ENCODE measurements around the gene MGAT5B. TPM values are rescaled to one million over a fixed set of nuclear protein-coding genes. Genes with fewer than 3 reads are reported as not detected.
A peak's percentile ranks its signal among the peaks of the same experiment; 100 is the strongest.

MGAT5B gene
- total and polyA plus RNA-seq, 2 experiments from 2014 or later = 0.11 to 0.16 TPM

GRCh38 chr17:76868669-76869495 is 678 bp downstream of the MGAT5B start:
- Histone ChIP-seq H3K9me3 (ENCODE audit: low read depth) (no peaks in the 10 kb centered on the region), H3K9me2 (ENCODE audit: insufficient read depth) (no peaks in the 10 kb centered on the region), H3K27ac (no peak overlapping the region), H3K4me3 (no peak overlapping the region), H4K20me1 (ENCODE audit: insufficient read depth) (no peaks in the 10 kb centered on the region), H3K9ac (no peak overlapping the region), H3K36me3 (ENCODE audit: low read depth) (no peaks in the 10 kb centered on the region), H3K79me2 (ENCODE audit: insufficient read depth) (no peaks in the 10 kb centered on the region), H3K4me2 (ENCODE audit: unreplicated experiment) (peak overlapping the region; percentile 18), H3K4me1 (ENCODE audit: insufficient read depth) (peaks cover 31% of the 10 kb centered on the region), H3F3A (ENCODE audit: insufficient read depth) (peaks cover 6% of the 10 kb centered on the region), H3K27me3 (replicated peaks; ENCODE audit: insufficient read depth) (peaks cover 17% of the 10 kb centered on the region; the same call in 1 of the 2 replicates), H2AFZ (no peak overlapping the region)
- TF ChIP-seq EZH2phosphoT487 (IDR thresholded peaks at IDR 0.05; ENCODE audit: insufficient read depth, low read depth) (0 out of 2 replicates have a peak, but pooled peaks have one; percentile 34), EZH2 (IDR thresholded peaks at IDR 0.05; ENCODE audit: insufficient read depth, poor library complexity, severe bottlenecking) (peak; percentile 98)
- DNase-seq = peak; percentile 38
- in situ Hi-C loops (cut with MboI) = loop anchor here (10.0 kb wide), 1 partner anchor 186 kb away; no protein-coding TSS in a partner anchor
- WGBS, 2 experiments (ENCODE audit: low coverage in 1 of 2, low lambda C conversion rate in 2 of 2, missing lambda C conversion rate in 2 of 2) = 2 to 3% methylated on average over 53 to 66 of the region's 84 CpGs

- H3K4me3 ChIP-seq = no peak overlapping the region
- H3K9me3 ChIP-seq (ENCODE audit: low read depth) = no peaks in the 10 kb centered on the region
- H3F3A ChIP-seq (ENCODE audit: insufficient read depth) = peaks cover 6% of the 10 kb centered on the region
- H3K27me3 ChIP-seq (replicated peaks; ENCODE audit: insufficient read depth) = peaks cover 12% of the 10 kb centered on the region; the same call in 1 of the 2 replicates
- no peak overlapping the region for H3K9ac ChIP-seq
- no peaks in the 10 kb centered on the region for H3K36me3 ChIP-seq (ENCODE audit: low read depth)
- H3K27ac ChIP-seq = no peak overlapping the region
- no peaks in the 10 kb centered on the region for H3K79me2 ChIP-seq (ENCODE audit: insufficient read depth)
- WGBS, 2 experiments (ENCODE audit: low coverage in 1 of 2, low lambda C conversion rate in 2 of 2, missing lambda C conversion rate in 2 of 2) = 10 to 14% methylated on average over 43 to 69 of the region's 80 CpGs
- in situ Hi-C loops (cut with MboI) = loop anchor here (10.0 kb wide), 1 partner anchor 185 kb away; no protein-coding TSS in a partner anchor
- no peak overlapping the region for H2AFZ ChIP-seq
- TF ChIP-seq EZH2 (IDR thresholded peaks at IDR 0.05; ENCODE audit: insufficient read depth, poor library complexity, severe bottlenecking) (peak; percentile 20), EZH2phosphoT487 (IDR thresholded peaks at IDR 0.05; ENCODE audit: insufficient read depth, low read depth) (0 out of 2 replicates have a peak, but pooled peaks have one; percentile 43)
- DNase-seq = no peak
- H4K20me1 ChIP-seq (ENCODE audit: insufficient read depth) = no peaks in the 10 kb centered on the region
- no peaks in the 10 kb centered on the region for H3K9me2 ChIP-seq (ENCODE audit: insufficient read depth)
- H3K4me1 ChIP-seq (ENCODE audit: insufficient read depth) = peaks cover 34% of the 10 kb centered on the region
- no peak overlapping the region for H3K4me2 ChIP-seq (ENCODE audit: unreplicated experiment)
These were observed 1.5 kb downstream of the MGAT5B start for GRCh38 chr17:76869496-76870376.

- Histone ChIP-seq H3K4me3 (no peak overlapping the region), H3K27me3 (replicated peaks; ENCODE audit: insufficient read depth) (peaks cover 13% of the 10 kb centered on the region), H4K20me1 (ENCODE audit: insufficient read depth) (no peaks in the 10 kb centered on the region), H3K79me2 (ENCODE audit: insufficient read depth) (no peaks in the 10 kb centered on the region), H3K4me1 (ENCODE audit: insufficient read depth) (peaks cover 34% of the 10 kb centered on the region), H3K9ac (no peak overlapping the region), H3K36me3 (ENCODE audit: low read depth) (no peaks in the 10 kb centered on the region), H3K9me2 (ENCODE audit: insufficient read depth) (no peaks in the 10 kb centered on the region), H3K4me2 (ENCODE audit: unreplicated experiment) (no peak overlapping the region), H2AFZ (no peak overlapping the region), H3F3A (ENCODE audit: insufficient read depth) (peaks cover 6% of the 10 kb centered on the region), H3K27ac (no peak overlapping the region), H3K9me3 (ENCODE audit: low read depth) (no peaks in the 10 kb centered on the region)
- in situ Hi-C loops (cut with MboI) = no loop called here
- WGBS, 2 experiments (ENCODE audit: low coverage in 1 of 2, low lambda C conversion rate in 2 of 2, missing lambda C conversion rate in 2 of 2) = 34 to 50% methylated on average over 12 to 16 of the region's 16 CpGs
- DNase-seq = peak; percentile 34
- no peak for TF ChIP-seq EZH2 (IDR thresholded peaks at IDR 0.05; ENCODE audit: insufficient read depth, poor library complexity, severe bottlenecking)
- TF ChIP-seq EZH2phosphoT487 (IDR thresholded peaks at IDR 0.05; ENCODE audit: insufficient read depth, low read depth) = no peak
These were observed 2.1 kb downstream of the MGAT5B start for GRCh38 chr17:76870377-76870714.

- Histone ChIP-seq H3K36me3 (ENCODE audit: low read depth) (no peaks in the 10 kb centered on the region), H3K4me1 (ENCODE audit: insufficient read depth) (peaks cover 34% of the 10 kb centered on the region), H3K79me2 (ENCODE audit: insufficient read depth) (no peaks in the 10 kb centered on the region), H3K9me3 (ENCODE audit: low read depth) (no peaks in the 10 kb centered on the region), H2AFZ (no peak overlapping the region), H3K9me2 (ENCODE audit: insufficient read depth) (no peaks in the 10 kb centered on the region), H3K4me3 (no peak overlapping the region), H3K9ac (no peak overlapping the region), H4K20me1 (ENCODE audit: insufficient read depth) (no peaks in the 10 kb centered on the region), H3K27me3 (replicated peaks; ENCODE audit: insufficient read depth) (peaks cover 24% of the 10 kb centered on the region), H3K27ac (no peak overlapping the region), H3K4me2 (ENCODE audit: unreplicated experiment) (no peak overlapping the region), H3F3A (ENCODE audit: insufficient read depth) (peaks cover 6% of the 10 kb centered on the region)
- 79 to 97% methylated on average over 4 of the region's 4 CpGs for WGBS, 2 experiments (ENCODE audit: low coverage in 1 of 2, low lambda C conversion rate in 2 of 2, missing lambda C conversion rate in 2 of 2)
- DNase-seq = no peak
- no peak for TF ChIP-seq EZH2 (IDR thresholded peaks at IDR 0.05; ENCODE audit: insufficient read depth, poor library complexity, severe bottlenecking)
- no peak for TF ChIP-seq EZH2phosphoT487 (IDR thresholded peaks at IDR 0.05; ENCODE audit: insufficient read depth, low read depth)
- in situ Hi-C loops (cut with MboI) = no loop called here
These were observed 3.5 kb downstream of the MGAT5B start for GRCh38 chr17:76871668-76872067.
